HG03469 (cell line): ENCODE measurements around the gene MFSD6L.
"Not testable (repeated sequence)": the region's sequence is repeated elsewhere in the genome, so short reads cannot be mapped to it uniquely, and the experiment has no call there.

Experiments used
- ATAC-seq: cut with Tn5 transposase; IDR thresholded peaks from one replicate; pipeline ENCODE4 v1.9.1; 2021; ENCODE audit warnings: mild to moderate bottlenecking, moderate library complexity, moderate number of reproducible peaks; ENCODE audit not compliant: unreplicated experiment

Gene MFSD6L

DNA sequence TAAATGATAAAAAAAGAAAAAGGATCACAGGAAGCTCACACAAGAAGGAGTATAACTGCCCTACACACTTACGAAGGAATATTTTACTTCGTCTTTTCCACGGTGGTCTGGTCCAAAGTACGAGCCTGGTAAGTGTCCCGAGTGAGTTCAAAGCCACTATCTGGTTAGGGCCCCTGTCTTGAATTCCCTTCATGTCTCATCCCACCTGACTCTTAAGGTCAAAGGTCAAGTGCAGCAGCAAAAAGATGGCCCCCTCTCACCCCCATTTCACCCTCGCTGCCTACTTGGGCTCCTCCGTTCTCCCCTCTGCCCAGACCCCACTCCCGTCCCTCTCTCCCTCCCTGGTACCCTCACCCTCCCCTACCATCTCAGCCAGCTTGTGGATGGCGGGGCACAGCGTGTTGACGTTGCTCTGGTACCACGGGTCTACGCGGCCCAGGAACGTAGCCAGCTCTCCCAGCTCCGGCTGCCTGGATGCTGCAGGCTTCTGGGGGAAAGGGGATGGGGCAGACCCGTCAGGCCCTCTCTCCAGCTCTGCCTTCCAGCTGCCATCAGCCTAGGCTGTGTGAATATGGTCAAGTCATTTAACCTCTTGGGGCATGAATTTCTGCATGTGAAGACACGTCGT lies 27.8 kb upstream of the MFSD6L start:
- ATAC-seq = no peak

DNA sequence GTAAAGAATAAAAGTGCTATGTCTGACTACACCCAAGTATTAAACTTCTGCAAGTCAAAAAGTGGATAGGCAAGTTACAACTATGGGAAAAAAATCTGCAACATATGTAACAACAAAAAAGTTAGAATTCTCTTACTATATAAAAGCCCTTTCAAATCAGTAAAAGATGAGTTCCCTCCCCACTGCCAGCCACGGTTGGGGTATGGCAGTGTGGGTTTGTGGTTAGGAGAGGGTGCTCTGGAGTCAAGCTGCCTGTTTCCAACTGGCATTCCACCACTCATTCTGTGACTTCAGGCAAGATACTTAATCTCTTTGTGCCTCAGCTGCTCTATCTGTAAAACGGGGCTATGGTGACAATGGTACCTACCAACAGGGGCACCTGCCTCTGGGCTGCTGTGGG lies 26.6 kb upstream of the MFSD6L start:
- ATAC-seq = no peak

DNA sequence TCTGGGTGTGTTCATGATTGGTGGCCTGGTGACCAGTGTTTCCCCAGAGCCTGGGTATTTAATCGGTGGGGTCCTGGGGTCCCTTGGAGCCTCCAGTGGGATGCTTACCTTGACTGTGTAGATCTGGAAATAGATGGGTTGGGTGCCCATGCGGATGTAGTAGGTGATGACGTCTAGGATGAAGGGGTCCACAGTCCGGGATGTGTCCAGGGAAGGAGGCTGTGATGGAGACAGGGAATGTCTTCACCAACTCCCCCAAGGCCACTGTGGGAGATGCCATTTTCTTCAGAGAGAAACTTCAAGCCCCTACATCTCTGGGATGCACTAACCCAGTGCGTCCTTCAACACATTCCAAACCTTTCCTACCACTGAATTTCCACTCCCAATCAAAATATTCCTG lies 24.1 kb upstream of the MFSD6L start:
- ATAC-seq = no peak

DNA sequence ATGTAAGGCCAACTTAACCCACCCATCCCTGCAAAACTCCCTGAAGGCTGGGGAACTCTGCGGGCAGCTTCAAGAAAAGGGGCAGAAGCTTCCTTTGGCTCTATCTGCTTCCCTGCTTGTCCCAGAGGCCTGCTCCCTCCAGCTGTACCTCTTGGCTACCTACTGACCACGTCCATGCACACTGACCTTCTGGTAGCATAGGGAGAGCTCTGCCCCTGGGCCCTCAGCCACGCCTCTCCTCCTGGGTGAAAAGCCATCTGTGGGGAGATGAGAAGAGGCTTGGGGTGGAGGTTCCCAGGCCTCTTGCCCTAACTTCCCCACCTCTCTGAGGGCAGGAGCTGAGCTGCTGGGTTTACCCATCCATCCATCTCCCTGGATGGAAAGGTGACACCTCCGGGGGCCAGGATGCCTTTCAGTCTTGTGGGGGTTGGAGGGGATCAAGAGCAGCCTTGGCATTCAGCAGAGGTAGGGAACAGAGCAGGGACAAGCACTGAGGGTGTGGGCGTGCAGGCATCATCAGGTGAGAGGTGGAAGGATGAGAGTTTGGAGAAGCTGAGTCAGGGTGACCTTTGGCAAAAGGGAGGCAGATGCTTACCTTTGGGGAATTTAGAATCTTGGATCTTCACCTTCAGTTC lies 23.4 kb upstream of the MFSD6L start:
- no peak for ATAC-seq

GRCh38 chr17:8821446-8822105 lies 22.4 kb upstream of the MFSD6L start:
- no peak for ATAC-seq

DNA sequence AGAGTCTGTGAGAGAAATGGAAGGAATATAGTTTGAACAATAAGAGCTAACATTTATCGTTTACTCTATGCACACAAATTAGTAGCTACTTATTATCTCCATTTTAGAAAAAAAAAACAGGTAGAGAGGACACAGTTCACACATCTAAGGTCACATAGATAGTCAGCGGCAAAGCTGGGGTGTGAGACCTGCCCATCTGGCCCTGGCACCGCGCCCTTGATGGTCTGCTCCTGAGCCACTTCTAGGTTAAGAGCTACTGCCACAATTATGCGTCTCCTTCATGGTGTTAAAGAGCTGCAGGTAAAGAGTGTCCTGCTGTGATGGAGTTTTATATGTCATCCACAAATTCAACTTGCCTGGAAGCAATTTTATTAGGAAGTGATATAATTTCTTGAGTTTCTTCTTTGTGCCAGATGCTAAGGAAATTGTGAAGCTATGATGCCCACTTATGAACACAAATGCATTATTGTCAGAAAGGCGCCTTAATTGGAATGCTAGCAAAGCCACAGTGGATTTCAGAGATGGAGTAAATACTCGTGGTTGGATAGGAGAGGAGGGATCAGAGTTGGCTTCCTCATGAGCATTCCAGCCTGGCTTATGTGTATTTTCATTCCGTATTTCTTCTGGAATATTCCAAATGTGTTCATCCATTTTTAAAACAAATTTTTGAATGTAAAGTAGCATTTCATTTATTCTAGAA lies 21.3 kb upstream of the MFSD6L start:
- ATAC-seq = no peak

- ATAC-seq = no peak
These were observed 19.6 kb upstream of the MFSD6L start for GRCh38 chr17:8818654-8819330.

DNA sequence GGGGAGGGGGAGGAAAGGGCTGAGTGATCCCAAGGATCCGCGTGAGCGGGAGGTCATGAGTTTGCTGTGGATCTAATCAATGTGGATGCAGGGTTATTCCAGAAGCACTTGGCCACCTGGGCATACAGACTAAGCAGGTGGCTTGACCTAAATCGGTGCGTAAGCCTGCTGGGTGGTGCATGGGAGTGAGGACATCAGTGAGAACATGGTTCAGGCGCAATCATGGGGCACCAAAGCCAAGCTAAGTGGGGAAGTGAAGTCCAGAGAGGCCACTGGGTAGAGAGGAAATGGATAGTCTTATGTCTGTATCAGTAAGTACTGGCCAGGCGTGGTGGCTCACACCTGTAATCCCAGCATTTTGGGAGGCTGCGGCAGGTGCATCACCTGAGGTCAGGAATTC lies 18.9 kb upstream of the MFSD6L start:
- no peak for ATAC-seq

- ATAC-seq = peak; percentile 67
These were observed 7.9 kb upstream of the MFSD6L start for GRCh38 chr17:8806926-8807550.

- no peak for ATAC-seq
These were observed 7.2 kb upstream of the MFSD6L start for GRCh38 chr17:8806253-8806925.

GRCh38 chr17:8805396-8805795 lies 6.2 kb upstream of the MFSD6L start:
- ATAC-seq = not testable (repeated sequence)

- ATAC-seq = no peak
These were observed 4.6 kb upstream of the MFSD6L start for GRCh38 chr17:8803531-8804420.

- no peak for ATAC-seq
These were observed 2.1 kb upstream of the MFSD6L start for GRCh38 chr17:8801135-8801840.

DNA sequence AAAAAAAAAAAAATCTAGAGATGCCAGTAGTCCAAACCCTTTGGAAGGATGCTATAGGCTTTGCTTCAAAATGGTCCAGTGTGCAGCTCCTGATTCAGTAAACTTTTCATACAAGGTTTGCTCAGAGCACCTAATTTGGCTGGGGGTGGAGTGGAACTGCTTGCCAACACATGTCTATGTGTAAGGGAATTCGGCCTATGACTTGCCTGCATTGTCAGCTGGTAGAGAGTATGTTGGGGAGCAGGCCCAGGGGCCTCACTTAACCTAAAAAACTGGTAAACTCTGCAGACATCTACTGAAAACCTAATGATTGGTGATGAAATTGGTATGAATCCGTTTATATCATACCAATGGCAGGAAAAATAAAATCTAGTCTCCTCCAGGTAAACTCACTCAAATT lies 1.5 kb upstream of the MFSD6L start:
- no peak for ATAC-seq

- ATAC-seq = no peak
These were observed 526 bp upstream of the MFSD6L start for GRCh38 chr17:8799570-8800212.

GRCh38 chr17:8798176-8798845 lies 854 bp downstream of the MFSD6L start:
- ATAC-seq = no peak

GRCh38 chr17:8797621-8798175 lies 1.5 kb downstream of the MFSD6L start:
- ATAC-seq = no peak
